ENCODE data around the gene S1PR1.

DNA sequence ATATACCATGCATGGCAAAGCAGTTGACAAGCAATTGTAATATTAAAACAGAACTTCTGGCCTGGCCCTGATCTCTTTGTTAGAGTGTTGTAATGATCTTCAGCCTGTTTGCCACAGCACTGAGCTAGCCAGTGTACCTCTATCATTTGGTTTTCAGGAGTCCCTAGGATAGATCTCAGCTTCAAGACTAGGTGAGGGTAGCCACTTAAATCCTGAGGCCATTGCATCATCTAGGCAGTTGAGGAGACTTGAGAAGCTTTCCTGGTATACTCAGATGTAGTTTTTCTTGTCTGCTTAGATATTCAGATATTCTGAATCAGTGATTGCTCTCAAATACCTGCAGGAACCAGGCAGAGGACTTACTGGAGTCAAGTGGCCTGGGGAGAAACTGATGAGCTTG is 14.7 kb downstream of the S1PR1 start:
- TF ChIP-seq POLR2A (IDR thresholded peaks at IDR 0.05) (no peak), CTCF (IDR thresholded peaks at IDR 0.05 in 4 of 5, conservative IDR thresholded peaks at IDR 0.05 in 1 of 5) (no peak)

Data from gastrocnemius medialis (tissue), 4 donors.